Panc1 (cell line): ENCODE results near the gene GABRD. TPM values are rescaled to one million over a fixed set of nuclear protein-coding genes. Genes with fewer than 3 reads are reported as not detected.

Source experiments
- ATAC-seq: fragments of 200-7000 bp; cut with Tn5 transposase; 2 replicates; pipeline ENCODE4 v1.9.1; 2020; ENCODE audit warnings: mild to moderate bottlenecking, moderate library complexity
- BruUV-seq: library from RNA; stranded (reverse); fragments of 400-500 nt; replicated peaks from 2 replicates; lab custom pipeline; 2021; lab: Mats Ljungman, UMichigan
- CTCF ChIA-PET: fragments of 300-600 bp; sonication (Branson Sonifier 250); formaldehyde crosslinking; loops from one replicate; lab custom pipeline; 2022; ENCODE audit warnings: antibody characterized with exemption; lab: Charles Lee
- POLR2A ChIA-PET: fragments of 300-600 bp; sonication (Branson Sonifier 250); formaldehyde crosslinking; loops from one replicate; lab custom pipeline; 2022; ENCODE audit warnings: antibody characterized with exemption; lab: Charles Lee
- DNase-seq: peaks from one replicate; pipeline ENCODE4 v3.0.0-alpha.2; 2010; ENCODE audit warnings: low read depth, low spot score
- H3K27ac ChIP-seq: 2 replicates; pipeline ENCODE4 v1.5.1; 2011; ENCODE audit warnings: mild to moderate bottlenecking, low read length, inconsistent platforms
- H3K27me3 ChIP-seq: fragments of 200-500 bp; sonication (Bioruptor generic); 2 replicates; pipeline ENCODE4 v1.6.0; 2014; ENCODE audit warnings: low read length, inconsistent platforms; ENCODE audit not compliant: control insufficient read depth, insufficient read depth
- H3K36me3 ChIP-seq: fragments of 200-500 bp; sonication (Bioruptor generic); 2 replicates; pipeline ENCODE4 v1.5.1; 2014; ENCODE audit warnings: inconsistent platforms, mild to moderate bottlenecking, low read length, moderate library complexity; ENCODE audit not compliant: control insufficient read depth, insufficient read depth
- H3K4me1 ChIP-seq: 2 replicates; pipeline ENCODE4 v1.5.1; 2011; ENCODE audit warnings: inconsistent platforms, mild to moderate bottlenecking, low read length, moderate library complexity; ENCODE audit not compliant: control insufficient read depth, insufficient read depth
- H3K4me3 ChIP-seq, 2 experiments: 2 replicates each; pipeline ENCODE4 v1.5.1; 2011 to 2012; ENCODE audit warnings: low read depth in 2 of 2, low read length in 2 of 2, mild to moderate bottlenecking in 2 of 2, inconsistent platforms in 1 of 2, moderate library complexity in 1 of 2
- H3K9me3 ChIP-seq: fragments of 200-500 bp; sonication (Bioruptor generic); 2 replicates; pipeline ENCODE4 v1.5.1; 2014; ENCODE audit warnings: low read depth, mild to moderate bottlenecking, inconsistent platforms, low read length, moderate library complexity; ENCODE audit not compliant: control insufficient read depth, insufficient read depth
- POLR2AphosphoS5 ChIP-seq: IDR thresholded peaks from 2 replicates; pipeline ENCODE4 v1.6.1; 2012; ENCODE audit warnings: mild to moderate bottlenecking, low read depth, low read length, moderate library complexity
- SIN3A ChIP-seq: IDR thresholded peaks from 2 replicates; pipeline ENCODE4 v1.6.1; 2012; ENCODE audit warnings: low read depth, mild to moderate bottlenecking, low read length, moderate library complexity, borderline replicate concordance; ENCODE audit not compliant: insufficient read depth
- TCF7L2 ChIP-seq: IDR thresholded peaks from 2 replicates; pipeline ENCODE4 v1.6.1; 2011; ENCODE audit warnings: mild to moderate bottlenecking, low read depth, low read length, inconsistent platforms
- in situ Hi-C: cut with HindIII; loops from 2 replicates; pipeline ENCODE4 v1.10.0; 2016; ENCODE audit warnings: low sequenced_read_pairs, low pct_unique_long_range_greater_than_20kb
- intact Hi-C: fragments of 100-400 bp; cut with micrococcal nuclease; formaldehyde crosslinking; loops from one replicate; pipeline ENCODE4 v1.10.0; 2022; ENCODE audit not compliant: unreplicated experiment
- total RNA-seq: library from RNA; stranded (reverse); gene quantifications from one replicate; pipeline ENCODE4 v1.2.1, GENCODE V29; 2021; ENCODE audit not compliant: unreplicated experiment
- TF ChIP-seq, protein P1 (sequence below): fragments of 450-650 bp; IDR thresholded peaks from 2 replicates; pipeline ENCODE4 v1.5.1; 2017; ENCODE audit warnings: mild to moderate bottlenecking
- TF ChIP-seq, protein P2 (sequence below), 2 experiments: IDR thresholded peaks; 2 replicates each; pipeline ENCODE4 v1.6.1; 2011 to 2012; ENCODE audit warnings: low read depth in 2 of 2, control low read depth in 1 of 2, low read length in 1 of 2, mild to moderate bottlenecking in 1 of 2, moderate library complexity in 1 of 2; ENCODE audit not compliant: insufficient read depth in 1 of 2

GABRD gene
- total RNA-seq, 1 experiment from 2014 or later: 3.0 TPM

DNA sequence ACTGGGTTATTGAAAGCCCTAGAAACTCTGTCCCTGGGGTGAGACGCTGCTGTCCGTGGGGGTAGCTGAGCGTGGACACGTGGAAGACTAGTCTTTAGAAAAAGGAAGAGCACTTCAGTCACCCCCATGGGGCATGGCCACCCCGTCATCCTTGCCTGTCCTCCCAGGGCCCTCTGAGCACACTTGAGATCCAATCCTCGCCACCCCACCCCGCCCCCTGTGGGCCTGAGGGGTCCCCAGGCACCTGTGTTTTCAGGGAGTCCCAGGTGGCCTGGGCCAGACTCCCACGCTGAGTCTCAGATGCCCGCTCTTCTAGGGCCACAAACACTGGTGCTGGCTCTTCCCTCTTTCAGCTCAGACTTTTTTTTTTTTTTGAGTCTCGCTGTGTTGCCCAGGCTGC, 33.6 kb downstream of the GABRD start:
- H3K4me3 ChIP-seq: no peak overlapping the region
- CTCF ChIA-PET: no interaction called here

DNA sequence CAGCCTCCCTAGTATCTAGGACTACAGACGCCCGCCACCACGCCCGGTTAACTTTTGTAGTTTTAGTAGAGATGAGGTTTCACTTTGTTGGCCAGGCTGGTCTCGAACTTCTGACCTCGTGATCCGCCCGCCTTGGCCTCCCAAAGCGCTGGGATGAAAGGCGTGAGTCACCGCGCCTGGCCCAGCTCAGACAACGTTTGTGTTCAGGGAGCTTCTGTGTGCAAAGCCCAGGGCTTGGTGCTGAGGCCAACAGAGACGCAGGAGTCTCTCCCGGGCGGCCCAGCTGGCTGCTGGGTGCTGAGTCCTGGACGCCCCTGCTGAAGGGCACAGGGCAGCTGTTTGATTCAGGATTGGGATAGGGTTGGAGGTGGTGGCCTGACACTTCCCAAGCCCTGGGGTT, 34.1 kb downstream of the GABRD start:
- Histone ChIP-seq H3K36me3 (no peaks in the 10 kb centered on the region; the same call in 1 of the 2 replicates), H3K9me3 (no peaks in the 10 kb centered on the region), H3K27ac (no peak overlapping the region), H3K27me3 (no peaks in the 10 kb centered on the region), H3K4me3 (no peak overlapping the region), H3K4me1 (peaks cover 9% of the 10 kb centered on the region)
- ChIA-PET POLR2A (no interaction called here), CTCF (no interaction called here)
- BruUV-seq: no TSS peak
- intact Hi-C loops: no loop called here
- ATAC-seq (no peak), DNase-seq (no peak)
- in situ Hi-C loops: no loop called here
- TF ChIP-seq, protein P1, sequence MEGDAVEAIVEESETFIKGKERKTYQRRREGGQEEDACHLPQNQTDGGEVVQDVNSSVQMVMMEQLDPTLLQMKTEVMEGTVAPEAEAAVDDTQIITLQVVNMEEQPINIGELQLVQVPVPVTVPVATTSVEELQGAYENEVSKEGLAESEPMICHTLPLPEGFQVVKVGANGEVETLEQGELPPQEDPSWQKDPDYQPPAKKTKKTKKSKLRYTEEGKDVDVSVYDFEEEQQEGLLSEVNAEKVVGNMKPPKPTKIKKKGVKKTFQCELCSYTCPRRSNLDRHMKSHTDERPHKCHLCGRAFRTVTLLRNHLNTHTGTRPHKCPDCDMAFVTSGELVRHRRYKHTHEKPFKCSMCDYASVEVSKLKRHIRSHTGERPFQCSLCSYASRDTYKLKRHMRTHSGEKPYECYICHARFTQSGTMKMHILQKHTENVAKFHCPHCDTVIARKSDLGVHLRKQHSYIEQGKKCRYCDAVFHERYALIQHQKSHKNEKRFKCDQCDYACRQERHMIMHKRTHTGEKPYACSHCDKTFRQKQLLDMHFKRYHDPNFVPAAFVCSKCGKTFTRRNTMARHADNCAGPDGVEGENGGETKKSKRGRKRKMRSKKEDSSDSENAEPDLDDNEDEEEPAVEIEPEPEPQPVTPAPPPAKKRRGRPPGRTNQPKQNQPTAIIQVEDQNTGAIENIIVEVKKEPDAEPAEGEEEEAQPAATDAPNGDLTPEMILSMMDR: no peak
- TF ChIP-seq POLR2AphosphoS5 (no peak), TCF7L2 (no peak), SIN3A (no peak)
- TF ChIP-seq, protein P2, sequence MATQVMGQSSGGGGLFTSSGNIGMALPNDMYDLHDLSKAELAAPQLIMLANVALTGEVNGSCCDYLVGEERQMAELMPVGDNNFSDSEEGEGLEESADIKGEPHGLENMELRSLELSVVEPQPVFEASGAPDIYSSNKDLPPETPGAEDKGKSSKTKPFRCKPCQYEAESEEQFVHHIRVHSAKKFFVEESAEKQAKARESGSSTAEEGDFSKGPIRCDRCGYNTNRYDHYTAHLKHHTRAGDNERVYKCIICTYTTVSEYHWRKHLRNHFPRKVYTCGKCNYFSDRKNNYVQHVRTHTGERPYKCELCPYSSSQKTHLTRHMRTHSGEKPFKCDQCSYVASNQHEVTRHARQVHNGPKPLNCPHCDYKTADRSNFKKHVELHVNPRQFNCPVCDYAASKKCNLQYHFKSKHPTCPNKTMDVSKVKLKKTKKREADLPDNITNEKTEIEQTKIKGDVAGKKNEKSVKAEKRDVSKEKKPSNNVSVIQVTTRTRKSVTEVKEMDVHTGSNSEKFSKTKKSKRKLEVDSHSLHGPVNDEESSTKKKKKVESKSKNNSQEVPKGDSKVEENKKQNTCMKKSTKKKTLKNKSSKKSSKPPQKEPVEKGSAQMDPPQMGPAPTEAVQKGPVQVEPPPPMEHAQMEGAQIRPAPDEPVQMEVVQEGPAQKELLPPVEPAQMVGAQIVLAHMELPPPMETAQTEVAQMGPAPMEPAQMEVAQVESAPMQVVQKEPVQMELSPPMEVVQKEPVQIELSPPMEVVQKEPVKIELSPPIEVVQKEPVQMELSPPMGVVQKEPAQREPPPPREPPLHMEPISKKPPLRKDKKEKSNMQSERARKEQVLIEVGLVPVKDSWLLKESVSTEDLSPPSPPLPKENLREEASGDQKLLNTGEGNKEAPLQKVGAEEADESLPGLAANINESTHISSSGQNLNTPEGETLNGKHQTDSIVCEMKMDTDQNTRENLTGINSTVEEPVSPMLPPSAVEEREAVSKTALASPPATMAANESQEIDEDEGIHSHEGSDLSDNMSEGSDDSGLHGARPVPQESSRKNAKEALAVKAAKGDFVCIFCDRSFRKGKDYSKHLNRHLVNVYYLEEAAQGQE (IDR thresholded peaks at IDR 0.05; ENCODE audit: insufficient read depth in 1 of 2, low read depth in 2 of 2, low read length in 1 of 2): no peak

More for the DNA sequence above, 33.6 kb downstream of the GABRD start:
- BruUV-seq: no TSS peak
- Histone ChIP-seq H3K27me3 (no peaks in the 10 kb centered on the region), H3K4me1 (peaks cover 9% of the 10 kb centered on the region), H3K9me3 (no peaks in the 10 kb centered on the region), H3K36me3 (no peaks in the 10 kb centered on the region; the same call in 1 of the 2 replicates), H3K27ac (no peak overlapping the region)
- intact Hi-C loops: no loop called here
- in situ Hi-C loops: no loop called here
- ATAC-seq (no peak), DNase-seq (no peak)
- TF ChIP-seq SIN3A: no peak
- TF ChIP-seq TCF7L2: no peak
- TF ChIP-seq, protein P2 (IDR thresholded peaks at IDR 0.05; ENCODE audit: insufficient read depth in 1 of 2, low read depth in 2 of 2, low read length in 1 of 2): no peak
- no peak for TF ChIP-seq POLR2AphosphoS5
- TF ChIP-seq, protein P1: no peak
- POLR2A ChIA-PET: no interaction called here
